Smooth muscle cell (in vitro differentiated cells): ENCODE results near the gene CAPN9. TPM values are rescaled to one million over a fixed set of nuclear protein-coding genes. Genes with fewer than 3 reads are reported as not detected.

Experiments
- DNase-seq: peaks from one replicate; lab custom pipeline; 2025; ENCODE audit not compliant: unreplicated experiment; lab: John Stamatoyannopoulos, UW
- H2AFZ ChIP-seq: fragments of 200-600 bp; sonication (generic); 2 replicates; pipeline ENCODE4 v1.6.0; 2016; ENCODE audit warnings: antibody characterized with exemption, low read depth, mild to moderate bottlenecking
- H3F3A ChIP-seq: fragments of 200-600 bp; sonication (generic); 2 replicates; pipeline ENCODE4 v1.6.0; 2017; ENCODE audit warnings: antibody characterized with exemption, low read depth
- H3K27ac ChIP-seq: fragments of 200-600 bp; sonication (generic); 2 replicates; pipeline ENCODE4 v1.5.1; 2016; ENCODE audit warnings: low read depth, mild to moderate bottlenecking
- H3K27me3 ChIP-seq: fragments of 200-600 bp; sonication (generic); 2 replicates; pipeline ENCODE4 v1.6.1; 2016; ENCODE audit warnings: low read depth, mild to moderate bottlenecking
- H3K36me3 ChIP-seq: fragments of 200-600 bp; sonication (generic); 2 replicates; pipeline ENCODE4 v1.5.1; 2016; ENCODE audit warnings: low read depth
- H3K4me1 ChIP-seq: fragments of 200-600 bp; sonication (generic); 2 replicates; pipeline ENCODE4 v1.5.1; 2016; ENCODE audit warnings: low read depth
- H3K4me2 ChIP-seq: fragments of 200-600 bp; sonication (generic); 2 replicates; pipeline ENCODE4 v1.6.0; 2016; ENCODE audit warnings: mild to moderate bottlenecking
- H3K4me3 ChIP-seq: fragments of 200-600 bp; sonication (generic); 2 replicates; pipeline ENCODE4 v1.5.1; 2016; ENCODE audit warnings: mild to moderate bottlenecking
- H3K79me2 ChIP-seq: fragments of 200-600 bp; sonication (generic); 2 replicates; pipeline ENCODE4 v1.6.0; 2016; ENCODE audit warnings: low read depth, mild to moderate bottlenecking
- H3K9ac ChIP-seq: fragments of 200-600 bp; sonication (generic); 2 replicates; pipeline ENCODE4 v1.6.0; 2016; ENCODE audit warnings: low read depth
- H3K9me3 ChIP-seq: fragments of 200-600 bp; sonication (generic); replicated peaks from 2 replicates; pipeline ENCODE4 v1.5.1; 2016; ENCODE audit warnings: low read depth
- H4K20me1 ChIP-seq: fragments of 200-600 bp; sonication (generic); 2 replicates; pipeline ENCODE4 v1.6.0; 2016; ENCODE audit warnings: low read depth
- WGBS: methylation state at CpG from one replicate; pipeline ENCODE4 v1.1.7; 2016; ENCODE audit warnings: low lambda C conversion rate; 5-methylcytosine and 5-hydroxymethylcytosine counted together
- polyA plus RNA-seq: library from polyadenylated mRNA; unstranded; fragments of >200 nt; fragmentation: Nextera tagmentation; extraction: Ambion mirVana; gene quantifications from 2 replicates; pipeline ENCODE4 v1.2.1, GENCODE V29; 2016
- total RNA-seq: library from RNA; depleted of rRNA; stranded (reverse); fragments of >200 nt; gene quantifications from 2 replicates; pipeline ENCODE4 v1.2.3, GENCODE V29; 2014
- TF ChIP-seq, protein P1 (sequence below): fragments of 200-600 bp; sonication (generic); IDR thresholded peaks from 2 replicates; pipeline ENCODE4 v1.5.1; 2017; ENCODE audit warnings: borderline replicate concordance, mild to moderate bottlenecking, antibody characterized with exemption; ENCODE audit not compliant: insufficient read depth, poor library complexity, severe bottlenecking

Gene CAPN9
- total and polyA plus RNA-seq, 2 experiments from 2014 or later = not detected

DNA sequence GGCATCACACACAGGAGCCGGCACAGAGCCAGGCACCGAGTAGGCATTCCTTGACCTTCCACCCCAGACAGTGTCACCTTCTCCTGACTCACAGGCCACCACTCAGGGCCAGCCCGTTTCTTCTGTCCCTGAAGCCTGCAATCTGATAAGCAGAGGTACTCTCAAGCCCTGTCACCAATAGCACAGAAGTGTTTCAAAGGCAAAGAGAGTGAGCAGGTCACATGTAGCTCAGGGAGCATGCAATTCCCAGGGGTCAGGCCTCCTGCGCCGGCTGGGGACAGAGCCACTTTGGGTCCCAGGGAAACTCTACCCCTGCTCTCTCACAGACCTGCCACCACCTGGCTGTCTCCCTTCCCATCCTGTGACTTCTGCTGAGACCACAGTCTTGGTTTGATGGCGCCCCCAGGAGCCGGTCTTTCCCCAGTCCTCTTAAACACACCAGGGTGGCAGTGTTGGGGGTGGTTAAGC is 13.2 kb downstream of the CAPN9 start:
- H4K20me1 ChIP-seq = no peaks in the 10 kb centered on the region
- no peaks in the 10 kb centered on the region for H3K36me3 ChIP-seq
- no peak overlapping the region for H3K4me2 ChIP-seq
- no peaks in the 10 kb centered on the region for H3K27me3 ChIP-seq
- TF ChIP-seq, protein P1, sequence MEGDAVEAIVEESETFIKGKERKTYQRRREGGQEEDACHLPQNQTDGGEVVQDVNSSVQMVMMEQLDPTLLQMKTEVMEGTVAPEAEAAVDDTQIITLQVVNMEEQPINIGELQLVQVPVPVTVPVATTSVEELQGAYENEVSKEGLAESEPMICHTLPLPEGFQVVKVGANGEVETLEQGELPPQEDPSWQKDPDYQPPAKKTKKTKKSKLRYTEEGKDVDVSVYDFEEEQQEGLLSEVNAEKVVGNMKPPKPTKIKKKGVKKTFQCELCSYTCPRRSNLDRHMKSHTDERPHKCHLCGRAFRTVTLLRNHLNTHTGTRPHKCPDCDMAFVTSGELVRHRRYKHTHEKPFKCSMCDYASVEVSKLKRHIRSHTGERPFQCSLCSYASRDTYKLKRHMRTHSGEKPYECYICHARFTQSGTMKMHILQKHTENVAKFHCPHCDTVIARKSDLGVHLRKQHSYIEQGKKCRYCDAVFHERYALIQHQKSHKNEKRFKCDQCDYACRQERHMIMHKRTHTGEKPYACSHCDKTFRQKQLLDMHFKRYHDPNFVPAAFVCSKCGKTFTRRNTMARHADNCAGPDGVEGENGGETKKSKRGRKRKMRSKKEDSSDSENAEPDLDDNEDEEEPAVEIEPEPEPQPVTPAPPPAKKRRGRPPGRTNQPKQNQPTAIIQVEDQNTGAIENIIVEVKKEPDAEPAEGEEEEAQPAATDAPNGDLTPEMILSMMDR = no peak
- peaks cover 4% of the 10 kb centered on the region for H3K4me1 ChIP-seq
- no peak overlapping the region for H3K27ac ChIP-seq
- 77% methylated on average over 7 of the region's 7 CpGs for WGBS
- no peak overlapping the region for H2AFZ ChIP-seq
- no peak overlapping the region for H3K9ac ChIP-seq
- H3K79me2 ChIP-seq = no peaks in the 10 kb centered on the region
- peaks cover 11% of the 10 kb centered on the region for H3F3A ChIP-seq
- no peaks in the 10 kb centered on the region for H3K9me3 ChIP-seq
- DNase-seq = no peak
- no peak overlapping the region for H3K4me3 ChIP-seq

DNA sequence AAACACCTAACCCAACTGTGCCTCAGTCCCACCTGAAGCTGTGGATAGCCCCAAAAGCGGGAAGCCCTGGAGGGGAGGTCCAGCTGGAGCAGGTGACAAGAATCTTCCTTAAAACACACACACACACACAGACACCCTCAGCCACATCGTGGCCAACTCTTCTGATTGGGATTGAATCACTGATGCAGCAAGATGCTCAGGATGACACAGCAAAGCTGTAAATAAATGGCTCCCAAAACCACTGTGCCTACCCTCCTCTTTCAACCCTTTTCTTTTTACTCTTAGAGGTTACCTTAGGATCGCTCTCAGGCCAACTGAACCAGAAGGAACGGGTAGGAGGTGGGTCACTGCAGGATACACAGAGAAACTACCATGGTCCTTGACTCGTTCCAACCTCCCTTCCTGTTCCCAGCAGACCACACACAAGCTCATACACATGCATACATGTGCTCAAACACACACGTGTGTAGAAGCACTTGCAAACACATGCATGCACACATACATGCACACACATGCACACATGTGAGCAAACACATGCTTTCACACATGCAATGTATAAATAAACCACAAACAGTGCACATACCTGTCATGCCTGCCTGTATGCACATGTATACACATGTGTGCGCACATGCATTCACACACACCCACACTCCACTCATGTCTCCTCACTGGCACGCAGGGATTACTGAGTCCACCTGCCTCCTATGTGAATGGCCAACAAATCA is 14.4 kb downstream of the CAPN9 start:
- no peak overlapping the region for H3K4me2 ChIP-seq
- 89% methylated on average over 8 of the region's 8 CpGs for WGBS
- no peak overlapping the region for H3K9ac ChIP-seq
- H3F3A ChIP-seq = peaks cover 11% of the 10 kb centered on the region
- no peaks in the 10 kb centered on the region for H3K79me2 ChIP-seq
- no peaks in the 10 kb centered on the region for H3K36me3 ChIP-seq
- no peak overlapping the region for H3K27ac ChIP-seq
- H4K20me1 ChIP-seq = no peaks in the 10 kb centered on the region
- H3K4me1 ChIP-seq = peaks cover 4% of the 10 kb centered on the region
- DNase-seq = no peak
- TF ChIP-seq, protein P1 = no peak
- no peaks in the 10 kb centered on the region for H3K9me3 ChIP-seq
- H2AFZ ChIP-seq = no peak overlapping the region
- H3K27me3 ChIP-seq = no peaks in the 10 kb centered on the region
- no peak overlapping the region for H3K4me3 ChIP-seq

DNA sequence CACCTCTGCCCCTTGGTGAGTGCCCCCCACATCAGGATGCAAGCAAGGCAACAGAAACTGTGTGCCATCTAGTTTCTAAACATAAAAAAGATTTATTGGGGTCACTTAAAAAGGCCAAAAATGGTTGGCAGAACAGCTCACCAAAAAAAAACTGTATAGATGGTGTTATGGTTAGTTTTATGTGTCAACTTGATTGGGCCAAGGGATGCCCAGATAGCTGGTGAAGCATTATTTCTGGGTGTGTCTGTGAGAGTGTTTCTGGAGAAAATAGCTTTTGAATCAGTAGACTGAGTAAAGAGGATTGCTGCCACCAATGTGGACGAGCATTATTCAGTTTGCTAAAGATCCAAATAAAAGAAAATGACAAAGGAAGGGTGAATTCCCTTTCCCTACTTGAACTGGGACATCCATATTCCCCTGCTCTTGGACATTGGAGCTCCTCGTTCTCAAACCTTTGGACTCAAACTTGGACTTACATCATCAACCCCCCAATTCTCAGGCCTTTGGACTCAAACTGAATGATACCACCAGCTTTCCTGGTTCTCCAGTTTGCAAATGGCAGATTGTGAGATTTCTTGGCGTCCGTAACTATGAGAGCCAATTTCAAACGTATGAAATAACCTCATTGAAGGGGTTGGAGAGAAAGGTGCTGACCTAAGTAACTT is 16.9 kb downstream of the CAPN9 start:
- Histone ChIP-seq H4K20me1 (no peaks in the 10 kb centered on the region), H3F3A (peaks cover 11% of the 10 kb centered on the region), H3K4me2 (no peak overlapping the region), H3K79me2 (no peaks in the 10 kb centered on the region), H3K9me3 (no peaks in the 10 kb centered on the region), H3K36me3 (no peaks in the 10 kb centered on the region), H3K4me1 (peaks cover 4% of the 10 kb centered on the region), H3K4me3 (no peak overlapping the region), H3K27ac (no peak overlapping the region), H3K27me3 (no peaks in the 10 kb centered on the region), H3K9ac (no peak overlapping the region), H2AFZ (no peak overlapping the region)
- 91% methylated on average over 5 of the region's 5 CpGs for WGBS
- no peak for DNase-seq
- TF ChIP-seq, protein P1 = no peak
